HepG2 (cell line): ENCODE data around the gene PLEKHA5. TPM values are rescaled to one million over a fixed set of nuclear protein-coding genes. Genes with fewer than 3 reads are reported as not detected.

Experiments used
- ATAC-seq: fragments of 200-7000 bp; cut with Tn5 transposase; 3 replicates; pipeline ENCODE4 v1.9.1; 2020; ENCODE audit warnings: mild to moderate bottlenecking, moderate library complexity
- BruUV-seq: library from RNA; stranded (reverse); fragments of 400-500 nt; replicated peaks from 2 replicates; lab custom pipeline; 2021; lab: Mats Ljungman, UMichigan
- CTCF ChIA-PET: fragments of 300-600 bp; formaldehyde crosslinking; extraction: SDS; loops from one replicate; lab custom pipeline; 2021; ENCODE audit warnings: low total read pairs, inconsistent platforms, low intra/inter-chr PET ratio; lab: Yijun Ruan, JAX
- POLR2A ChIA-PET: fragments of 350-600 bp; sonication (Branson Sonifier 250); formaldehyde crosslinking; loops from one replicate; lab custom pipeline; 2020; ENCODE audit warnings: antibody characterized with exemption, inconsistent platforms; lab: Yijun Ruan, JAX
- DNase-seq: peaks from one replicate; pipeline ENCODE4 v3.0.0-alpha.2; 2015; ENCODE audit warnings: low spot score
- FAIRE-seq: peaks from 3 replicates; lab custom pipeline; 2011; peaks lifted over from hg19 to GRCh38; lab: Jason Lieb, UNC
- H2AFZ ChIP-seq: one replicate; pipeline ENCODE4 v1.6.1; 2011; ENCODE audit warnings: low read length, inconsistent platforms
- H3K27ac ChIP-seq: fragments of 300-600 bp; 3 replicates; pipeline ENCODE4 v1.8.0; 2011; ENCODE audit warnings: mixed run types, mild to moderate bottlenecking, mixed read lengths, low read length, inconsistent platforms; ENCODE audit not compliant: insufficient read depth; ENCODE audit errors: extremely low read length
- H3K27me3 ChIP-seq, 2 experiments: fragments of 200-600 bp in 1 of 2; 2 replicates in 1 of 2; 3 replicates in 1 of 2; pipeline versions ENCODE4 v1.6.0 to v1.8.0; 2011; ENCODE audit warnings: low read length in 2 of 2, mild to moderate bottlenecking in 2 of 2, moderate library complexity in 2 of 2, inconsistent platforms in 1 of 2; ENCODE audit not compliant: insufficient read depth in 2 of 2, control insufficient read depth in 1 of 2
- H3K36me3 ChIP-seq, 2 experiments: fragments of 200-600 bp in 1 of 2; replicated peaks in 1 of 2; 2 replicates in 1 of 2; 3 replicates in 1 of 2; pipeline versions ENCODE4 v1.5.1 to v1.8.0; 2011; ENCODE audit warnings: low read length in 2 of 2, inconsistent platforms in 1 of 2; ENCODE audit not compliant: insufficient read depth in 2 of 2, control insufficient read depth in 1 of 2
- H3K4me1 ChIP-seq: 2 replicates; pipeline ENCODE4 v1.5.1; 2012; ENCODE audit warnings: low read length, inconsistent platforms; ENCODE audit not compliant: insufficient read depth
- H3K4me2 ChIP-seq: 2 replicates; pipeline ENCODE4 v1.6.0; 2011; ENCODE audit warnings: low read depth, low read length, inconsistent platforms
- H3K4me3 ChIP-seq, 3 experiments: fragments of 200-600 bp in 1 of 3; sonication (generic), shearing (Covaris generic) in 1 of 3; replicated peaks in 1 of 3; 2 replicates each; pipeline ENCODE4 v1.5.1; 2011 to 2016; ENCODE audit warnings: low read length in 3 of 3, inconsistent platforms in 2 of 3, low read depth in 2 of 3, mild to moderate bottlenecking in 2 of 3, control low read depth in 1 of 3, mixed read lengths in 1 of 3; ENCODE audit not compliant: insufficient read depth in 1 of 3
- H3K79me2 ChIP-seq: one replicate; pipeline ENCODE4 v1.6.1; 2011; ENCODE audit warnings: low read length, inconsistent platforms; ENCODE audit not compliant: insufficient read depth
- H3K9ac ChIP-seq: 2 replicates; pipeline ENCODE4 v1.6.0; 2011; ENCODE audit warnings: mild to moderate bottlenecking, low read depth, low read length, inconsistent platforms; ENCODE audit not compliant: insufficient read depth
- H3K9me3 ChIP-seq: 2 replicates; pipeline ENCODE4 v1.5.1; 2012; ENCODE audit warnings: mild to moderate bottlenecking, low read length
- H4K20me1 ChIP-seq: 2 replicates; pipeline ENCODE4 v1.6.0; 2011; ENCODE audit warnings: inconsistent platforms, mild to moderate bottlenecking, low read length, moderate library complexity; ENCODE audit not compliant: insufficient read depth
- FOXA3 ChIP-seq: IDR thresholded peaks from 2 replicates; pipeline ENCODE4 v1.6.1; 2016; ENCODE audit warnings: missing genetic modification reagents, missing compliant biosample characterization
- SOX13 ChIP-seq, 3 experiments: fragments of 450-650 bp in 1 of 3; sonication (generic) in 1 of 3; formaldehyde crosslinking in 1 of 3; IDR thresholded peaks in 2 of 3; conservative IDR thresholded peaks in 1 of 3; 2 replicates each; pipeline versions ENCODE4 v1.5.0 to v1.6.1; 2016 to 2020; ENCODE audit warnings: antibody characterized with exemption in 1 of 3, mild to moderate bottlenecking in 1 of 3, missing compliant biosample characterization in 1 of 3, missing genetic modification reagents in 1 of 3, moderate library complexity in 1 of 3
- ZBTB14 ChIP-seq: sonication (generic); formaldehyde crosslinking; IDR thresholded peaks from 2 replicates; pipeline ENCODE4 v1.4.0; 2020; ENCODE audit warnings: missing genetic modification reagents
- ZNF121 ChIP-seq: sonication (generic); formaldehyde crosslinking; IDR thresholded peaks from 2 replicates; pipeline ENCODE4 v1.5.0; 2020; ENCODE audit warnings: mild to moderate bottlenecking, missing genetic modification reagents
- ZNF616 ChIP-seq: sonication (generic); formaldehyde crosslinking; IDR thresholded peaks from 2 replicates; pipeline ENCODE4 v1.5.0; 2020; ENCODE audit warnings: low read depth, mild to moderate bottlenecking, missing genetic modification reagents
- ZNF770 ChIP-seq: sonication (generic); formaldehyde crosslinking; IDR thresholded peaks from 2 replicates; pipeline ENCODE4 v1.5.0; 2020; ENCODE audit warnings: mild to moderate bottlenecking, missing genetic modification reagents
- WGBS: methylation state at CpG from one replicate; pipeline ENCODE4 v1.1.6; 2017; ENCODE audit warnings: low lambda C conversion rate; 5-methylcytosine and 5-hydroxymethylcytosine counted together
- in situ Hi-C: cut with HindIII; loops from 2 replicates; pipeline ENCODE4 v1.10.0; 2017; ENCODE audit warnings: low pct_unique_long_range_greater_than_20kb; ENCODE audit not compliant: extremely low pct_ligation_motif_present
- intact Hi-C: fragments of 100-400 bp; cut with micrococcal nuclease; formaldehyde crosslinking; loops from one replicate; pipeline ENCODE4 v1.10.0; 2022; ENCODE audit not compliant: unreplicated experiment
- polyA plus RNA-seq, 8 experiments: library from polyadenylated mRNA; depleted of rRNA in 3 of 8; stranded (reverse) in 7 of 8; unstranded in 1 of 8; fragments of >200 nt; fragmentation: Illumina TruSeq in 4 of 8; extraction: Trizol in 4 of 8; gene quantifications; 2 replicates each; pipeline versions ENCODE4 v1.2.1 to v1.2.3, GENCODE V29; 2011 to 2016; ENCODE audit warnings: low read depth in 4 of 8, missing spikeins in 1 of 8, mixed read lengths in 1 of 8; ENCODE audit not compliant: insufficient read depth in 1 of 8
- total RNA-seq, 5 experiments: library from RNA; depleted of rRNA; stranded (reverse); fragments of >200 nt; fragmentation: Illumina TruSeq; extraction: Trizol; gene quantifications; 2 replicates each; pipeline ENCODE4 v1.2.3, GENCODE V29; 2016; ENCODE audit warnings: low read depth in 1 of 5

PLEKHA5 gene
- total and polyA plus RNA-seq, 2 of the 13 experiments (the other 11 are each of a cell fraction or from before 2014, with no cell fraction given): 4.2 to 15.4 TPM

DNA sequence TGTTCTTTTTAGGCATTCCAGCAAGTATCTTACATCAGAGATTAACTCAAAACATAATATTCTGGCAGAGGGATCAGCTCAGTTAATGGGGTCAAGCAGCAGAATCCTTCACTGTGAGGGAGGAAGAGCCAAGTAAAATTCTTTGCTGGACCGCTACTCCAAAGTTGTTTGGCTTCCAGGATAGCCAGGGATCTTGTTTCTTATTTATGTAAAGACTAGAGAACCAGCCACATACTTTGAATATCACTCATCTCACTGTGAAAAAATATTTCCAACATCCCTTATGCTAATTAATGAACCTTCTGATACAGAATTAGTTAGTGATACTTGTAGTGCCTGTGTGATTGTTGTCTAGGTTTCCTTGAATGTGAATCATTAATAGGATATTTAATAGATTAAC, 94.2 kb downstream of the PLEKHA5 start:
- DNase-seq: no peak
- Histone ChIP-seq H3K79me2 (peaks cover 2% of the 10 kb centered on the region), H3K4me2 (no peak overlapping the region), H3K9me3 (no peaks in the 10 kb centered on the region), H3K36me3 (no peaks in the 10 kb centered on the region), H3K4me3 (no peak overlapping the region), H3K27me3 (no peaks in the 10 kb centered on the region), H2AFZ (no peak overlapping the region), H3K9ac (no peak overlapping the region), H3K4me1 (peaks cover 22% of the 10 kb centered on the region), H4K20me1 (no peaks in the 10 kb centered on the region), H3K27ac (no peak overlapping the region)
- no peak for ATAC-seq
- BruUV-seq: no TSS peak
- CTCF ChIA-PET: no interaction called here
- 100% methylated on average over 1 of the region's 1 CpG for WGBS
- TF ChIP-seq ZBTB14 (CRISPR knock-in tag): no peak
- in situ Hi-C loops: no loop called here
- POLR2A ChIA-PET: no interaction called here
- FAIRE-seq: no peak
- intact Hi-C loops: no loop called here

DNA sequence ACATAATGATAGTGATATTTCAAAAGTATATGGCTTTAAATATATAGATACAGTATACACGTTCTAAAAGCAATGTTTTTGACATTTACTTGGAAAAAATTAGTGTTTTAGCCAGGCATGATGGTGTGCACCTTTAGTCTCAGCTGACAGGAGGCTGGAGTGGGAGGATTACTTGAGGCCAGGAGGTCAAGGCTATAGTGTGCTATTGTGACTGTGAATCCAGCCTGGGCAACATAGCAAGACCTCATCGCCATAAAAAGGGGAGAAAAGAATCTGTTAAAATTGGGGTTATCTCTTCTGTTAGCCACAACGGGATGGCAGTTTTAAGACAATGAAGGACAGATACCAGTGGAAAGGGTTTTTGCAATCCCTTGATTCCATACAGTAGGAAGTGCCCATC, 95.2 kb downstream of the PLEKHA5 start:
- intact Hi-C loops: no loop called here
- peak; percentile 52; the same call in 1 of the 2 replicates for TF ChIP-seq ZNF770 (CRISPR knock-in tag)
- TF ChIP-seq FOXA3 (CRISPR knock-in tag): no peak
- TF ChIP-seq ZNF616 (CRISPR knock-in tag): no peak
- TF ChIP-seq ZNF121 (CRISPR knock-in tag): peak; percentile 66
- TF ChIP-seq SOX13 (IDR thresholded peaks at IDR 0.05): no peak
- no peak for TF ChIP-seq SOX13 (CRISPR knock-in tag; conservative IDR thresholded peaks at IDR 0.05 in 1 of 2, IDR thresholded peaks at IDR 0.05 in 1 of 2)
- TF ChIP-seq, all 625 proteins: peak for 2
- 95% methylated on average over 3 of the region's 3 CpGs for WGBS
- Histone ChIP-seq H3K4me3 (no peak overlapping the region), H3K9ac (no peak overlapping the region), H3K27me3 (no peaks in the 10 kb centered on the region), H3K4me2 (no peak overlapping the region), H3K36me3 (no peaks in the 10 kb centered on the region), H4K20me1 (no peaks in the 10 kb centered on the region), H3K9me3 (no peaks in the 10 kb centered on the region), H3K79me2 (peaks cover 2% of the 10 kb centered on the region), H3K27ac (no peak overlapping the region), H2AFZ (no peak overlapping the region), H3K4me1 (peaks cover 22% of the 10 kb centered on the region)
- CTCF ChIA-PET: no interaction called here
- ATAC-seq: no peak
- no peak for DNase-seq
- no peak for FAIRE-seq
- no TSS peak for BruUV-seq
- in situ Hi-C loops: no loop called here
- POLR2A ChIA-PET: no interaction called here
